HCT116 (cell line): ENCODE data around the gene ACSBG1. TPM values are rescaled to one million over a fixed set of nuclear protein-coding genes. Genes with fewer than 3 reads are reported as not detected.

Experiments used
- ATAC-seq: fragments of 200-7000 bp; cut with Tn5 transposase; 2 replicates; pipeline ENCODE4 v1.9.1; 2020; ENCODE audit warnings: mild to moderate bottlenecking, moderate library complexity
- BruUV-seq: library from RNA; stranded (reverse); fragments of 400-500 nt; replicated peaks from 2 replicates; lab custom pipeline; 2021; lab: Mats Ljungman, UMichigan
- CTCF ChIA-PET: fragments of 300-600 bp; sonication (Branson Sonifier 250); formaldehyde crosslinking; loops from one replicate; lab custom pipeline; 2021; ENCODE audit warnings: antibody characterized with exemption; lab: Charles Lee
- POLR2A ChIA-PET: fragments of 300-600, 350-600 bp; sonication (Branson Sonifier 250); formaldehyde crosslinking; loops from one replicate; lab custom pipeline; 2021; ENCODE audit warnings: antibody characterized with exemption; lab: Charles Lee
- RAD21 ChIA-PET, 2 experiments: fragments of 300-600 bp; sonication (Branson Sonifier 250); formaldehyde crosslinking; loops; one replicate each; lab custom pipeline; 2023; ENCODE audit warnings: low total read pairs in 2 of 2; ENCODE audit not compliant: uncharacterized antibody in 2 of 2, unreplicated experiment in 2 of 2, low non-redundant PET in 1 of 2; lab: Charles Lee
- DNase-seq: peaks from one replicate; pipeline ENCODE4 v3.0.0-alpha.2; 2010; ENCODE audit warnings: low read depth, low spot score
- H2AFZ ChIP-seq: fragments of 200-600 bp; shearing (Covaris generic), sonication (generic); 2 replicates; pipeline ENCODE4 v1.6.1; 2017; ENCODE audit warnings: low read depth, mixed run types, mixed read lengths, antibody characterized with exemption, low read length; ENCODE audit not compliant: poor library complexity, severe bottlenecking
- H3K27ac ChIP-seq: 2 replicates; pipeline ENCODE4 v1.5.1; 2012; ENCODE audit warnings: low read depth, low read length
- H3K27me3 ChIP-seq: fragments of 200-600 bp; sonication (generic); 2 replicates; pipeline ENCODE4 v1.6.1; 2016; ENCODE audit warnings: mixed run types, low read length, mixed read lengths; ENCODE audit not compliant: insufficient read depth
- H3K36me3 ChIP-seq, 2 experiments: fragments of 200-500 bp in 1 of 2; fragments of 200-600 bp in 1 of 2; sonication (Bioruptor generic) in 1 of 2; sonication (generic) in 1 of 2; 2 replicates each; pipeline versions ENCODE4 v1.5.1 to v1.6.1; 2014 to 2016; ENCODE audit warnings: low read length in 2 of 2, inconsistent platforms in 1 of 2, mixed read lengths in 1 of 2, mixed run types in 1 of 2; ENCODE audit not compliant: insufficient read depth in 2 of 2, control insufficient read depth in 1 of 2
- H3K4me1 ChIP-seq, 2 experiments: fragments of 200-600 bp in 1 of 2; sonication (generic) in 1 of 2; 2 replicates each; pipeline versions ENCODE4 v1.5.1 to v1.6.1; 2012 to 2017; ENCODE audit warnings: low read length in 2 of 2, inconsistent platforms in 1 of 2, mild to moderate bottlenecking in 1 of 2, mixed read lengths in 1 of 2, mixed run types in 1 of 2, moderate library complexity in 1 of 2; ENCODE audit not compliant: insufficient read depth in 2 of 2, control insufficient read depth in 1 of 2
- H3K4me2 ChIP-seq: fragments of 200-600 bp; sonication (generic); 2 replicates; pipeline ENCODE4 v1.6.1; 2017; ENCODE audit warnings: mixed run types, low read length, mixed read lengths
- H3K4me3 ChIP-seq, 2 experiments: fragments of 200-600 bp in 1 of 2; sonication (generic) in 1 of 2; replicated peaks in 1 of 2; 2 replicates each; pipeline ENCODE4 v1.5.1; 2011 to 2016; ENCODE audit warnings: low read length in 2 of 2, control low read depth in 1 of 2, low read depth in 1 of 2, mild to moderate bottlenecking in 1 of 2, mixed read lengths in 1 of 2, mixed run types in 1 of 2
- H3K79me2 ChIP-seq: fragments of 200-600 bp; sonication (generic); 2 replicates; pipeline ENCODE4 v1.6.1; 2017; ENCODE audit warnings: mild to moderate bottlenecking, mixed run types, low read length, moderate library complexity, mixed read lengths; ENCODE audit not compliant: insufficient read depth
- H3K9ac ChIP-seq: fragments of 200-600 bp; sonication (generic); 2 replicates; pipeline ENCODE4 v1.6.1; 2016; ENCODE audit warnings: low read length, mixed read lengths
- H3K9me2 ChIP-seq: fragments of 200-600 bp; sonication (generic), shearing (Covaris generic); 2 replicates; pipeline ENCODE4 v1.6.1; 2017; ENCODE audit warnings: mixed run types, mild to moderate bottlenecking, moderate library complexity; ENCODE audit not compliant: insufficient read depth
- H3K9me3 ChIP-seq, 2 experiments: fragments of 200-500 bp in 1 of 2; fragments of 200-600 bp in 1 of 2; sonication (Bioruptor generic) in 1 of 2; sonication (generic) in 1 of 2; 2 replicates each; pipeline ENCODE4 v1.6.1; 2014 to 2017; ENCODE audit warnings: low read length in 2 of 2, mixed read lengths in 2 of 2, inconsistent platforms in 1 of 2, low read depth in 1 of 2, mild to moderate bottlenecking in 1 of 2, mixed run types in 1 of 2, moderate library complexity in 1 of 2; ENCODE audit not compliant: control insufficient read depth in 1 of 2, insufficient read depth in 1 of 2
- H4K20me1 ChIP-seq: fragments of 200-600 bp; sonication (generic), shearing (Covaris generic); 2 replicates; pipeline ENCODE4 v1.6.1; 2017; ENCODE audit warnings: mixed run types, mild to moderate bottlenecking, moderate library complexity; ENCODE audit not compliant: insufficient read depth
- CBX3 ChIP-seq: IDR thresholded peaks from 2 replicates; pipeline ENCODE4 v1.6.1; 2012; ENCODE audit warnings: low read depth
- CEBPB ChIP-seq: IDR thresholded peaks from 2 replicates; pipeline ENCODE4 v1.6.1; 2012; ENCODE audit warnings: low read depth
- EGR1 ChIP-seq: IDR thresholded peaks from 2 replicates; pipeline ENCODE4 v1.6.1; 2012; ENCODE audit warnings: low read depth
- EZH2 ChIP-seq: fragments of 200-600 bp; sonication (generic); IDR thresholded peaks from 2 replicates; pipeline ENCODE4 v1.6.1; 2017; ENCODE audit warnings: antibody characterized with exemption, mixed run types
- EZH2phosphoT487 ChIP-seq: fragments of 200-600 bp; IDR thresholded peaks from 2 replicates; pipeline ENCODE4 v1.6.1; 2018; ENCODE audit warnings: antibody characterized with exemption, borderline replicate concordance
- FOSL1 ChIP-seq: IDR thresholded peaks from 2 replicates; pipeline ENCODE4 v1.6.1; 2012; ENCODE audit warnings: low read depth
- POLR2AphosphoS5 ChIP-seq: IDR thresholded peaks from 2 replicates; pipeline ENCODE4 v1.6.1; 2011; ENCODE audit warnings: mild to moderate bottlenecking, low read depth, low read length, moderate library complexity
- SIN3A ChIP-seq: IDR thresholded peaks from 2 replicates; pipeline ENCODE4 v1.6.1; 2012; ENCODE audit warnings: low read depth
- SP1 ChIP-seq: IDR thresholded peaks from 2 replicates; pipeline ENCODE4 v1.6.1; 2012; ENCODE audit warnings: low read depth
- SRF ChIP-seq: IDR thresholded peaks from 2 replicates; pipeline ENCODE4 v1.6.1; 2012; ENCODE audit warnings: low read depth
- ZNF274 ChIP-seq: fragments of 200-500 bp; sonication (Bioruptor generic); IDR thresholded peaks from 2 replicates; pipeline ENCODE4 v1.6.1; 2014; ENCODE audit warnings: mild to moderate bottlenecking, low read depth, low read length, inconsistent platforms
- intact Hi-C: fragments of 100-400 bp; cut with micrococcal nuclease; formaldehyde crosslinking; loops from 2 replicates; pipeline ENCODE4 v1.10.0; 2022
- total RNA-seq: library from RNA; stranded (reverse); gene quantifications from one replicate; pipeline ENCODE4 v1.2.1, GENCODE V29; 2021; ENCODE audit not compliant: unreplicated experiment
- TF ChIP-seq, protein P1 (sequence below), 3 experiments: fragments of 200-600 bp in 1 of 3; sonication (generic) in 1 of 3; IDR thresholded peaks in 2 of 3; conservative IDR thresholded peaks in 1 of 3; 2 replicates each; pipeline ENCODE4 v1.5.1; 2012 to 2017; ENCODE audit warnings: low read depth in 2 of 3, low read length in 2 of 3, antibody characterized with exemption in 1 of 3, borderline replicate concordance in 1 of 3, control low read depth in 1 of 3, mild to moderate bottlenecking in 1 of 3, mixed read lengths in 1 of 3, mixed run types in 1 of 3, moderate library complexity in 1 of 3; ENCODE audit not compliant: insufficient read depth in 1 of 3
- TF ChIP-seq, protein P2 (sequence below): IDR thresholded peaks from 2 replicates; pipeline ENCODE4 v1.6.1; 2011; ENCODE audit warnings: mild to moderate bottlenecking, low read length, moderate library complexity; ENCODE audit not compliant: insufficient replicate concordance; ENCODE audit errors: extremely low read depth

The ACSBG1 gene
- total RNA-seq, 1 experiment from 2014 or later, result 0.71 TPM

DNA sequence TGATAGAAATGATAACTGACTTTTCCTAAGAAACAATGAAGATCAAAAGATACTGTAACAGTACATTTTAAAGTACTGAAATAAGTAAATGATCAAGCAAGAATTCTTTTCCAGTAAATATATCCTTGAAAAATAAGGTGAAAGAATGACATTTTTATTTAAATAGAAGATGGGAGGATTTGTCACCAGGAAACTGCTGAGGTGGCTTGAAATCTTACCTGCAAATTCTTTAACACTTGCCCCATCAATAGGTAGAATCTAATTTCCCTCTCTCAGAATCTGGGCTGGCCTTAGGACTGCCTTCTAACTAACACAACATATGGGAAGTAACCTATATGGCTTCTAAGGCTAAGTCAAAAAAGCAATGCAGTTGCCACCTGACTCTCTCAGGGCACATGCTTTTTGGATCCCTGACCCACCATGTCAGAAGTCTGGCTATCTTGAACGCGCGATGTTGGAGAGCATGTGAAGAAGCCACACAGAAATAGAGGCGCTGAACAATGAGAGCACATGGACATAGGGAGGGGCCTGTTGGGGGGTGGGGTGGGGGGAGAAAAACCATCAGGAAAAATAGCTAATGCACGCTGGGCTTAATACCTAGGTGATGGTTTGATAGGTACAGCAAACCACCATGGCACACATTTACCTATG is 11.5 kb downstream of the ACSBG1 start:
- H3K27me3 ChIP-seq, result no peaks in the 10 kb centered on the region
- ChIA-PET POLR2A (no interaction called here), CTCF (no interaction called here), RAD21 (no interaction called here)
- no peak for TF ChIP-seq POLR2AphosphoS5
- no peak for TF ChIP-seq CEBPB
- no peak for TF ChIP-seq ZNF274
- no peaks in the 10 kb centered on the region for H3K9me3 ChIP-seq
- intact Hi-C loops, result no loop called here
- ATAC-seq (no peak), DNase-seq (no peak)
- H3K4me2 ChIP-seq, result no peak overlapping the region
- no peak overlapping the region for H3K9ac ChIP-seq
- BruUV-seq, result no TSS peak
- H4K20me1 ChIP-seq, result no peaks in the 10 kb centered on the region
- H2AFZ ChIP-seq, result no peak overlapping the region
- no peaks in the 10 kb centered on the region for H3K9me2 ChIP-seq
- no peak overlapping the region for H3K4me3 ChIP-seq
- H3K27ac ChIP-seq, result no peak overlapping the region
- peaks cover 0 to 9% of the 10 kb centered on the region in 2 experiments; a peak in 3 of 4 replicates for H3K4me1 ChIP-seq
- H3K79me2 ChIP-seq, result no peaks in the 10 kb centered on the region
- H3K36me3 ChIP-seq, result no peaks in the 10 kb centered on the region

DNA sequence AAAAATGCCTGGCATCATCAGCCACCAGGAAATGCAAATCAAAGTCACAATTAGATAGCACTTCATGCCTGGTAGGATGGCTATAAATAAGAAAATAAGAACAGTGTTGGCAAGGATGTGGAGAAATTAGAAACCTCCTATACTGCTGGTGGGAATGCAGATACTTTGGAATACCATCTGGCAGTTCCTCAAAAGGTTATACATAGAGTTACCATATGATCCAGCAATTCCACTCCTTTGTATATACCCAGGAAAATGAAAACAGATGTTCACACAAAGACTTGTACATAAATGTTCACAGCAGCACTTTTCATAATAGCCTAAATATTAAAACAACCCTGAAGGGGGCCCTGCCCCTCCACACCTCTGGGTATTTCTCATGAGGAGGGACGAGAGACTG is 13.7 kb downstream of the ACSBG1 start:
- no TSS peak for BruUV-seq
- no peak for DNase-seq
- Histone ChIP-seq H3K4me3 (no peak overlapping the region), H3K4me1 (peaks cover 10 to 23% of the 10 kb centered on the region in 2 experiments), H3K27me3 (no peaks in the 10 kb centered on the region)
- ChIA-PET RAD21 (no interaction called here), POLR2A (no interaction called here)
- TF ChIP-seq, protein P1, sequence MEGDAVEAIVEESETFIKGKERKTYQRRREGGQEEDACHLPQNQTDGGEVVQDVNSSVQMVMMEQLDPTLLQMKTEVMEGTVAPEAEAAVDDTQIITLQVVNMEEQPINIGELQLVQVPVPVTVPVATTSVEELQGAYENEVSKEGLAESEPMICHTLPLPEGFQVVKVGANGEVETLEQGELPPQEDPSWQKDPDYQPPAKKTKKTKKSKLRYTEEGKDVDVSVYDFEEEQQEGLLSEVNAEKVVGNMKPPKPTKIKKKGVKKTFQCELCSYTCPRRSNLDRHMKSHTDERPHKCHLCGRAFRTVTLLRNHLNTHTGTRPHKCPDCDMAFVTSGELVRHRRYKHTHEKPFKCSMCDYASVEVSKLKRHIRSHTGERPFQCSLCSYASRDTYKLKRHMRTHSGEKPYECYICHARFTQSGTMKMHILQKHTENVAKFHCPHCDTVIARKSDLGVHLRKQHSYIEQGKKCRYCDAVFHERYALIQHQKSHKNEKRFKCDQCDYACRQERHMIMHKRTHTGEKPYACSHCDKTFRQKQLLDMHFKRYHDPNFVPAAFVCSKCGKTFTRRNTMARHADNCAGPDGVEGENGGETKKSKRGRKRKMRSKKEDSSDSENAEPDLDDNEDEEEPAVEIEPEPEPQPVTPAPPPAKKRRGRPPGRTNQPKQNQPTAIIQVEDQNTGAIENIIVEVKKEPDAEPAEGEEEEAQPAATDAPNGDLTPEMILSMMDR (IDR thresholded peaks at IDR 0.05 in 2 of 3, conservative IDR thresholded peaks at IDR 0.05 in 1 of 3; ENCODE audit: borderline replicate concordance in 1 of 3, insufficient read depth in 1 of 3, low read depth in 2 of 3, low read length in 2 of 3), result no peak
- TF ChIP-seq POLR2AphosphoS5, result no peak
- no peak for TF ChIP-seq EZH2
- TF ChIP-seq SP1, result no peak
- TF ChIP-seq, protein P2, sequence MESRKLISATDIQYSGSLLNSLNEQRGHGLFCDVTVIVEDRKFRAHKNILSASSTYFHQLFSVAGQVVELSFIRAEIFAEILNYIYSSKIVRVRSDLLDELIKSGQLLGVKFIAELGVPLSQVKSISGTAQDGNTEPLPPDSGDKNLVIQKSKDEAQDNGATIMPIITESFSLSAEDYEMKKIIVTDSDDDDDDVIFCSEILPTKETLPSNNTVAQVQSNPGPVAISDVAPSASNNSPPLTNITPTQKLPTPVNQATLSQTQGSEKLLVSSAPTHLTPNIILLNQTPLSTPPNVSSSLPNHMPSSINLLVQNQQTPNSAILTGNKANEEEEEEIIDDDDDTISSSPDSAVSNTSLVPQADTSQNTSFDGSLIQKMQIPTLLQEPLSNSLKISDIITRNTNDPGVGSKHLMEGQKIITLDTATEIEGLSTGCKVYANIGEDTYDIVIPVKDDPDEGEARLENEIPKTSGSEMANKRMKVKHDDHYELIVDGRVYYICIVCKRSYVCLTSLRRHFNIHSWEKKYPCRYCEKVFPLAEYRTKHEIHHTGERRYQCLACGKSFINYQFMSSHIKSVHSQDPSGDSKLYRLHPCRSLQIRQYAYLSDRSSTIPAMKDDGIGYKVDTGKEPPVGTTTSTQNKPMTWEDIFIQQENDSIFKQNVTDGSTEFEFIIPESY, result no peak
- TF ChIP-seq SRF, result no peak
- no peak for TF ChIP-seq EGR1
- no peak for TF ChIP-seq CBX3
- TF ChIP-seq EZH2phosphoT487, result no peak
- TF ChIP-seq FOSL1, result no peak
- no peak for TF ChIP-seq SIN3A
- TF ChIP-seq, all 23 proteins: peak for 0
- no peak for ATAC-seq
- Histone ChIP-seq H2AFZ (no peak overlapping the region), H3K4me2 (no peak overlapping the region), H3K36me3 (no peaks in the 10 kb centered on the region), H3K9me3 (no peaks in the 10 kb centered on the region), H3K9me2 (no peaks in the 10 kb centered on the region), H3K27ac (no peak overlapping the region), H3K9ac (no peak overlapping the region), H3K79me2 (no peaks in the 10 kb centered on the region), H4K20me1 (no peaks in the 10 kb centered on the region)
- CTCF ChIA-PET, result no interaction called here
- intact Hi-C loops, result no loop called here
